Measurements from ENCODE around the gene SDF2L1. TPM values are rescaled to one million over a fixed set of nuclear protein-coding genes. Genes with fewer than 3 reads are reported as not detected.
"Not testable (repeated sequence)": the region's sequence is repeated elsewhere in the genome, so short reads cannot be mapped to it uniquely, and the experiment has no call there.

The SDF2L1 gene
- total RNA-seq (ENCODE audit: unreplicated experiment), result 32.4 TPM
- long read RNA-seq, transcript SDF2L1-201 (3 exons, 865 nt), result major isoform, 28 of 28 reads
- long read RNA-seq, partial matches to known transcripts, result 0 of 28 reads
- long read RNA-seq, other reads (novel, unspliced or antisense), result 0 of 28 reads

DNA sequence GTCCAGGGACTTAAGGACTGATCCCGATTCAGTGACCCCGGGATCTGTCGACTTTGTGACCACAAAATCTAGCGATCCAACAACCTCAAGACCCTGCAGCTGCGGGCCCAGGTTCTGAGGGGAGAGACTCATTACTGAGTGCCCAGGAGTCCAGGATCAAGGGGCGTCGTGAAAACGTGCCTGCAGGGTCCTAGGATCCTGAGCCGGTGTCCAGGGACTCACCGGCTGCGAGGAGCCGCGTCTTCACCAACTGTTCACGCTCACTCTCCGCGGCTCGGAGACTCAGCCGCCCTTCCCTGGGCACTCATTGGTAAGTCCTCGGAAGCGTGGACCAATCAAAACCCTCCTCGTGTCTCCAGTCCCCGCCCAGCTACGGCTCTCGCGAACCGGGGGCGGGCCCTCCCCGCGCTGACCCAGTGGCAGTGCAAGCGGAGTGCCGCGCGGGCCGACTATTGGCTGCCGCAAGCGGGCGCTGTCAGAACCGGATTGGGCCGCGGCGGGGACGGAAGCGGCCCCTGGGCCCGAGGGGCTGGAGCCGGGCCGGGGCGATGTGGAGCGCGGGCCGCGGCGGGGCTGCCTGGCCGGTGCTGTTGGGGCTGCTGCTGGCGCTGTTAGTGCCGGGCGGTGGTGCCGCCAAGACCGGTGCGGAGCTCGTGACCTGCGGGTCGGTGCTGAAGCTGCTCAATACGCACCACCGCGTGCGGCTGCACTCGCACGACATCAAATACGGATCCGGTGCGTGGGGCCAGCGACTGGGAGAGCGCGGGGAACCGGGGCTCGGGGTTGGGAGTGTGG, at the start of gene SDF2L1:
Gene SDF2L1, plus strand, starts transcription at position 514 of the 795 bp plus-strand sequence. Its CDS starts 35 bp downstream, at position 549.
- H3K9me3 Mint-ChIP-seq (ENCODE audit: unreplicated experiment), result no peaks in the 10 kb centered on the region
- peaks cover 12% of the 10 kb centered on the region for H3K27me3 Mint-ChIP-seq (ENCODE audit: unreplicated experiment)
- peak within 1 kb of the TSS; percentile 89 for H3K4me3 Mint-ChIP-seq (ENCODE audit: unreplicated experiment)
- TF ChIP-seq CTCF (IDR thresholded peaks at IDR 0.05; ENCODE audit: unreplicated experiment), result no peak
- peaks cover 10% of the 10 kb centered on the region for H3K36me3 Mint-ChIP-seq (ENCODE audit: low read depth, unreplicated experiment)
- DNase-seq (ENCODE audit: low spot score), result peak; percentile 98
- H3K27ac Mint-ChIP-seq (ENCODE audit: unreplicated experiment), result peak within 1 kb of the TSS; percentile 61
- peaks cover 22% of the 10 kb centered on the region for H3K4me1 Mint-ChIP-seq (ENCODE audit: unreplicated experiment)

GRCh38 chr22:21592422-21592821, 49.7 kb upstream of the SDF2L1 start:
- H3K36me3 Mint-ChIP-seq (ENCODE audit: low read depth, unreplicated experiment), result peaks cover 33% of the 10 kb centered on the region
- no peak for DNase-seq (ENCODE audit: low spot score)
- H3K27ac Mint-ChIP-seq (ENCODE audit: unreplicated experiment), result no peak overlapping the region
- no peak for TF ChIP-seq CTCF (IDR thresholded peaks at IDR 0.05; ENCODE audit: unreplicated experiment)
- H3K4me3 Mint-ChIP-seq (ENCODE audit: unreplicated experiment), result no peak overlapping the region
- no peaks in the 10 kb centered on the region for H3K9me3 Mint-ChIP-seq (ENCODE audit: unreplicated experiment)
- peaks cover 44% of the 10 kb centered on the region for H3K4me1 Mint-ChIP-seq (ENCODE audit: unreplicated experiment)
- H3K27me3 Mint-ChIP-seq (ENCODE audit: unreplicated experiment), result peaks cover 10% of the 10 kb centered on the region

DNA sequence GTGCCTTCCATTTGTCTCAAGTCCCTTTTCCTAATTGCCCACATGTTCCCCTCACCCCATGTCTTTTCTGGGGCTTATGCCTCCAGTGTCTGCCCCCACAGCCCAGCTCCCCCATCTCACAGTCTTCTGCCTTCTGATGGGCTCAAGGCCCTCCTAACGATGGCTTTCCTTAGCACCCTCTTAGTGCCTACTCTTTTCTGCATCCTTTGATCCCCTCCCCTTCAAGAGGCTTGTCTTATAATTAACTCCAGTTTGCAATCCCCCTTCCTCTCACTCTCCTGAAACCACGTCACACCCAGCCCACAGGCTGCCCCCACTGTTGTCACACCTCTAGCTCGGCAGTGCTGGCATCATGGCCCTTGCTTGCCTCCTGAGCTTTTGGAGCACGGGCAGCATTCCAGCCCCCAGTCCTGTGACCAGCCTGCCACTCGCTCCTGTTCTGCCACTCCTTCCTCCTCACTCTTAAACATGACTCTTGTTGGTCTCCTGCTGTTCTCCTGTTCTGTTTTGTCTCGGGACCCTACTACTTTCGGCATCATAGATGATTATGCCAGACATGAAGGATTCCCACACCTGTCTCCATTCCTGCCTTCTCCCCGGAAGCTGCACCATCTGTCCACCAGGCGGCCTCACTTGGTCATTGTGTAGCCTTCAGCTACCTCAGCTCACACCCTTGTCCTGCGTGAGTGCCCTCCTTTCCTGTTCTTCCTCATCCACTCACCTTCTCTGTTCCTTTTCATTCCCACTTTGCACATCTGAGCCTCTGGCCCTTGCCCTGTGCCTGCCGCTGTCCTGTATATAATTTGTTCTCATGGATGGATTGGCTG, 48.5 kb upstream of the SDF2L1 start:
- H3K27ac Mint-ChIP-seq (ENCODE audit: unreplicated experiment), result no peak overlapping the region
- peaks cover 28% of the 10 kb centered on the region for H3K36me3 Mint-ChIP-seq (ENCODE audit: low read depth, unreplicated experiment)
- TF ChIP-seq CTCF (IDR thresholded peaks at IDR 0.05; ENCODE audit: unreplicated experiment), result peak; percentile 43
- peaks cover 10% of the 10 kb centered on the region for H3K27me3 Mint-ChIP-seq (ENCODE audit: unreplicated experiment)
- peak; percentile 37 for DNase-seq (ENCODE audit: low spot score)
- H3K4me3 Mint-ChIP-seq (ENCODE audit: unreplicated experiment), result peak overlapping the region; percentile 7
- H3K4me1 Mint-ChIP-seq (ENCODE audit: unreplicated experiment), result peaks cover 42% of the 10 kb centered on the region
- no peaks in the 10 kb centered on the region for H3K9me3 Mint-ChIP-seq (ENCODE audit: unreplicated experiment)

DNA sequence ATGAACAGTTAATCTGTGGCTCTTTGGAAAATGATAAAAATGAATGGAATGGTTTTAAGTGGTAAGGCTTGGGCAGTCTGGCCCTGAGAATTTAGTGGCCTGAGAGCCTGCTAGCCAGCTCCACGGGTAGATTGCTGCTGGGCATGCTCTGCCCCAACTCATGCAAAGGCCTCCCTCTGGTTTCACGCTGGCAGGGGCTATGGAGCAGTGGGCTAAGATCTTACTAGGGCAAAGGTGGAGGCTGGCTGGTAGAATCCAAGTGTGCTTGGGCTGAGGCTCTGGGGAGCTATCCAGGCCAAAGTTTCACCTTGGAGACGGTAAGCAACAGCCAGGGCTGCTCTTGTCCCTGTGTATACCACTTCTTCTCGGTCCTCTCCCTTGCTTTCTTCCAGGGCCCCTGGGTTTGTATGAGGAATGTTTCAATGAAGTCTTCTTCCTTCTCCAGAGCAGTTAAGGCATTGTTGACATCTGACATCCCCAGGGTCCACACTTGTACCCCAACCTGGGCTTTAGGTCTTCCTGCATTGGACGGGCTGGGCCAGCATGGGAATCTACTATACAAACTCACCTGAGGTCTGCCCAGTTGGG, 47.1 kb upstream of the SDF2L1 start:
- Mint-ChIP-seq H3K4me3 (ENCODE audit: unreplicated experiment) (no peak overlapping the region), H3K9me3 (ENCODE audit: unreplicated experiment) (no peaks in the 10 kb centered on the region)

DNA sequence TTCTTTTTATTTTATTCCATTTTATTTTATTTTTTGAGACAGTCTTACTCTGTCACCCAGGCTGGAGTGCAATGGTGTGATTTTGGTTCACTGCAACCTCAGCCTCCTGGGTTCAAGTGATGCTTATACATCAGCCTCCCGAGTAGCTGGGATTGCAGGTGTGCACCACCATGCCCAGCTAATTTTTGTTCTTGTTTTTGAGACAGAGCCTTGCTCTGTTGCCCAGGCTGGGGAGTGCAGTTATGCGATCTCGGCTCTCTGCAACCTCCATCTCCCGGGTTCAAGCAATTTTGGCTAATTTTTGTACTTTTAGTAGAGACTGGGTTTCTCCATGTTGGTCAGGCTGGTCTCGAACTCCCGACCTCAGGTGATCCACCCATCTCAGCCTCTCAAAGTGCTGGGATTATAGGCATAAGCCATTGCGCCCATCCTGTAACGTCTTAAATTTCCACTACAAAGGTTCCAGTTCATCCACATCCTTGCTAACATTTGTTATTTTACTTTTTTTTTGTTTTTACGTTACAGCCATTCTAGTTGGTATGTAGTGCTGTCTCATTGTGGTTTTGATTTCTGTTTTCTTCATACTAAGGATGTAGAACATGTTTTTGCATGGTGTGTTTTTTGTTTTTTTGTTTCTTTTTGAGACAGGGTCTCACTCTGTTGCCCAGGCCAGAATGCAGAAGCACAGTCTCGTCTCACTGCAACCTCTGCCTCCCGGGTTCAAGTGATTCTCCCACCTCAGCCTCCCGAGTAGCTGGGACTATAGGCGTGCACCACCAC, 45.6 kb upstream of the SDF2L1 start:
- peaks cover 28% of the 10 kb centered on the region for H3K36me3 Mint-ChIP-seq (ENCODE audit: low read depth, unreplicated experiment)

More for the DNA sequence above, 47.1 kb upstream of the SDF2L1 start:
- DNase-seq (ENCODE audit: low spot score), result no peak
- H3K4me1 Mint-ChIP-seq (ENCODE audit: unreplicated experiment), result peaks cover 55% of the 10 kb centered on the region
- peaks cover 12% of the 10 kb centered on the region for H3K27me3 Mint-ChIP-seq (ENCODE audit: unreplicated experiment)
- H3K36me3 Mint-ChIP-seq (ENCODE audit: low read depth, unreplicated experiment), result peaks cover 28% of the 10 kb centered on the region
- no peak for TF ChIP-seq CTCF (IDR thresholded peaks at IDR 0.05; ENCODE audit: unreplicated experiment)
- H3K27ac Mint-ChIP-seq (ENCODE audit: unreplicated experiment), result no peak overlapping the region

More for the DNA sequence above, 45.6 kb upstream of the SDF2L1 start:
- H3K9me3 Mint-ChIP-seq (ENCODE audit: unreplicated experiment); H3K27me3 Mint-ChIP-seq (ENCODE audit: unreplicated experiment); H3K27ac Mint-ChIP-seq (ENCODE audit: unreplicated experiment); H3K4me3 Mint-ChIP-seq (ENCODE audit: unreplicated experiment); DNase-seq (ENCODE audit: low spot score): not testable (repeated sequence)
- H3K4me1 Mint-ChIP-seq (ENCODE audit: unreplicated experiment), result peaks cover 49% of the 10 kb centered on the region

Data from endothelial cell (in vitro differentiated cells).